ENCODE data around the gene FLNB. TPM values are rescaled to one million over a fixed set of nuclear protein-coding genes. Genes with fewer than 3 reads are reported as not detected.
"Not testable (repeated sequence)": the region's sequence is repeated elsewhere in the genome, so short reads cannot be mapped to it uniquely, and the experiment has no call there.

The FLNB gene
- total RNA-seq, 4 donors from 2014 or later: 282 to 707 (median 563) TPM

GRCh38 chr3:58200121-58200709 lies 192.0 kb downstream of the FLNB start:
- H3K9me3 ChIP-seq: no peaks in the 10 kb centered on the region
- no peak overlapping the region for H3K27ac ChIP-seq
- TF ChIP-seq POLR2A (IDR thresholded peaks at IDR 0.05) (no peak), EP300 (IDR thresholded peaks at IDR 0.05; ENCODE audit: low read depth) (no peak), CTCF (IDR thresholded peaks at IDR 0.05) (no peak), POLR2AphosphoS5 (IDR thresholded peaks at IDR 0.05) (no peak)
- intact Hi-C loops (cut with DNase I; ENCODE audit: low total_unique reads) (no loop called here), in situ Hi-C loops (cut with MboI; ENCODE audit: low pct_ligation_motif_present in 1 of 4, low pct_unique_long_range_greater_than_20kb in 1 of 4, low sequenced_read_pairs in 3 of 4) (no loop called here)
- no peaks in the 10 kb centered on the region for H3K36me3 ChIP-seq
- H3K4me1 ChIP-seq: peaks cover 0 to 5% (median 2%) of the 10 kb centered on the region in 4 donors
- no peak for DNase-seq
- H3K4me3 ChIP-seq: no peak overlapping the region
- H3K27me3 ChIP-seq: no peaks in the 10 kb centered on the region

- DNase-seq: no peak
- Histone ChIP-seq H3K27ac (no peak overlapping the region), H3K36me3 (no peaks in the 10 kb centered on the region), H3K9me3 (no peaks in the 10 kb centered on the region), H3K27me3 (no peaks in the 10 kb centered on the region), H3K4me3 (no peak overlapping the region), H3K4me1 (peaks cover 0 to 5% (median 2%) of the 10 kb centered on the region in 4 donors)
- in situ Hi-C loops (cut with MboI; ENCODE audit: low pct_ligation_motif_present in 1 of 4, low pct_unique_long_range_greater_than_20kb in 1 of 4, low sequenced_read_pairs in 3 of 4): no loop called here
- TF ChIP-seq POLR2AphosphoS5 (IDR thresholded peaks at IDR 0.05) (no peak), EP300 (IDR thresholded peaks at IDR 0.05; ENCODE audit: low read depth) (no peak), CTCF (IDR thresholded peaks at IDR 0.05) (no peak), POLR2A (IDR thresholded peaks at IDR 0.05) (no peak)
- 50 to 58% methylated on average over 3 to 11 of the region's 11 CpGs for WGBS, 2 donors (ENCODE audit: low coverage in 1 of 2)
- intact Hi-C loops (cut with DNase I; ENCODE audit: low total_unique reads): no loop called here
These were observed 192.7 kb downstream of the FLNB start for GRCh38 chr3:58200846-58201355.

GRCh38 chr3:58201451-58201850 lies 193.2 kb downstream of the FLNB start:
- H3K27ac ChIP-seq; in situ Hi-C loops (cut with MboI; ENCODE audit: low pct_ligation_motif_present in 1 of 4, low pct_unique_long_range_greater_than_20kb in 1 of 4, low sequenced_read_pairs in 3 of 4); DNase-seq; H3K27me3 ChIP-seq; H3K36me3 ChIP-seq; H3K4me1 ChIP-seq; H3K9me3 ChIP-seq; H3K4me3 ChIP-seq; intact Hi-C loops (cut with DNase I; ENCODE audit: low total_unique reads): not testable (repeated sequence)
- WGBS, 2 donors (ENCODE audit: low coverage in 1 of 2): 40 to 75% methylated on average over 1 to 3 of the region's 3 CpGs

- peaks cover 0 to 5% (median 2%) of the 10 kb centered on the region in 4 donors for H3K4me1 ChIP-seq
- no peak overlapping the region for H3K4me3 ChIP-seq
- H3K27me3 ChIP-seq: no peaks in the 10 kb centered on the region
- TF ChIP-seq POLR2AphosphoS5 (IDR thresholded peaks at IDR 0.05) (no peak), POLR2A (IDR thresholded peaks at IDR 0.05) (no peak), CTCF (IDR thresholded peaks at IDR 0.05) (no peak), EP300 (IDR thresholded peaks at IDR 0.05; ENCODE audit: low read depth) (no peak)
- intact Hi-C loops (cut with DNase I; ENCODE audit: low total_unique reads): no loop called here
- no peaks in the 10 kb centered on the region for H3K9me3 ChIP-seq
- in situ Hi-C loops (cut with MboI; ENCODE audit: low pct_ligation_motif_present in 1 of 4, low pct_unique_long_range_greater_than_20kb in 1 of 4, low sequenced_read_pairs in 3 of 4): no loop called here
- DNase-seq: no peak
- no peaks in the 10 kb centered on the region for H3K36me3 ChIP-seq
- WGBS, 2 donors (ENCODE audit: low coverage in 1 of 2): 70 to 80% methylated on average over 2 to 9 of the region's 9 CpGs
- H3K27ac ChIP-seq: no peak overlapping the region
These were observed 194.7 kb downstream of the FLNB start for GRCh38 chr3:58202917-58203360.

GRCh38 chr3:58203541-58203940 lies 195.3 kb downstream of the FLNB start:
- Histone ChIP-seq H3K36me3 (no peaks in the 10 kb centered on the region), H3K27me3 (no peaks in the 10 kb centered on the region), H3K27ac (no peak overlapping the region), H3K9me3 (no peaks in the 10 kb centered on the region), H3K4me3 (no peak overlapping the region), H3K4me1 (peaks cover 0 to 5% (median 2%) of the 10 kb centered on the region in 4 donors)
- no peak for DNase-seq
- WGBS, 2 donors (ENCODE audit: low coverage in 1 of 2): 93 to 97% methylated on average over 2 to 4 of the region's 4 CpGs
- TF ChIP-seq POLR2AphosphoS5 (IDR thresholded peaks at IDR 0.05): no peak
- no peak for TF ChIP-seq EP300 (IDR thresholded peaks at IDR 0.05; ENCODE audit: low read depth)
- TF ChIP-seq CTCF (IDR thresholded peaks at IDR 0.05): no peak
- TF ChIP-seq POLR2A (IDR thresholded peaks at IDR 0.05): no peak
- in situ Hi-C loops (cut with MboI; ENCODE audit: low pct_ligation_motif_present in 1 of 4, low pct_unique_long_range_greater_than_20kb in 1 of 4, low sequenced_read_pairs in 3 of 4) (no loop called here), intact Hi-C loops (cut with DNase I; ENCODE audit: low total_unique reads) (no loop called here)
